CD14-positive monocyte (primary cell): ENCODE results near the gene PTPRN2. TPM values are rescaled to one million over a fixed set of nuclear protein-coding genes. Genes with fewer than 3 reads are reported as not detected.

Source experiments
- DNase-seq, 3 donors: peaks; one replicate each; pipeline ENCODE4 v3.0.0-alpha.2; 2011 to 2022
- H2AFZ ChIP-seq: 2 replicates; pipeline ENCODE4 v1.6.0; 2012; ENCODE audit warnings: mild to moderate bottlenecking, low read depth, low read length, inconsistent platforms; ENCODE audit not compliant: insufficient read depth, poor library complexity, severe bottlenecking
- H3K27ac ChIP-seq, 2 donors: 1 replicate in 1 of 2; 2 replicates in 1 of 2; pipeline ENCODE4 v1.5.1; 2012 to 2013; ENCODE audit warnings: low read length in 2 of 2, control low read depth in 1 of 2, inconsistent platforms in 1 of 2, low read depth in 1 of 2, mild to moderate bottlenecking in 1 of 2
- H3K27me3 ChIP-seq, 2 donors: one replicate each; pipeline versions ENCODE4 v1.6.0 to v1.6.1; 2011 to 2013; ENCODE audit warnings: low read length in 2 of 2; ENCODE audit not compliant: control insufficient read depth in 2 of 2, insufficient read depth in 2 of 2
- H3K36me3 ChIP-seq, 2 donors: replicated peaks in 1 of 2; 1 replicate in 1 of 2; 2 replicates in 1 of 2; pipeline versions ENCODE4 v1.5.1 to v1.6.1; 2012 to 2013; ENCODE audit warnings: low read length in 2 of 2, control low read depth in 1 of 2, inconsistent platforms in 1 of 2, mild to moderate bottlenecking in 1 of 2; ENCODE audit not compliant: insufficient read depth in 2 of 2, control insufficient read depth in 1 of 2
- H3K4me1 ChIP-seq, 2 donors: 1 replicate in 1 of 2; 2 replicates in 1 of 2; pipeline versions ENCODE4 v1.5.1 to v1.6.1; 2012 to 2013; ENCODE audit warnings: low read length in 2 of 2, control low read depth in 1 of 2, inconsistent platforms in 1 of 2, mild to moderate bottlenecking in 1 of 2, moderate library complexity in 1 of 2; ENCODE audit not compliant: insufficient read depth in 2 of 2, control insufficient read depth in 1 of 2
- H3K4me2 ChIP-seq: replicated peaks from 2 replicates; pipeline ENCODE3; 2012; ENCODE audit warnings: low read length, moderate library complexity, mild to moderate bottlenecking; ENCODE audit not compliant: poor library complexity, severe bottlenecking; ENCODE audit errors: extremely low read depth
- H3K4me3 ChIP-seq, 3 experiments: fragments of 200-600 bp in 1 of 3; sonication (generic) in 1 of 3; replicated peaks in 1 of 3; 1 replicate in 2 of 3; 2 replicates in 1 of 3; pipeline ENCODE4 v1.5.1; 2011 to 2013; ENCODE audit warnings: low read length in 3 of 3, mild to moderate bottlenecking in 3 of 3, control low read depth in 2 of 3, low read depth in 2 of 3, inconsistent platforms in 1 of 3, moderate library complexity in 1 of 3
- H3K79me2 ChIP-seq: 2 replicates; pipeline ENCODE4 v1.6.0; 2012; ENCODE audit warnings: mild to moderate bottlenecking, control low read depth, inconsistent platforms, low read length, moderate library complexity; ENCODE audit not compliant: insufficient read depth
- H3K9ac ChIP-seq: 2 replicates; pipeline ENCODE4 v1.6.0; 2017; ENCODE audit warnings: low read length, mild to moderate bottlenecking; ENCODE audit not compliant: insufficient read depth, poor library complexity, severe bottlenecking
- H3K9me3 ChIP-seq, 2 donors: replicated peaks in 1 of 2; 1 replicate in 1 of 2; 2 replicates in 1 of 2; pipeline versions ENCODE4 v1.5.1 to v1.6.1; 2012 to 2013; ENCODE audit warnings: low read length in 2 of 2, control low read depth in 1 of 2; ENCODE audit not compliant: control insufficient read depth in 1 of 2, insufficient read depth in 1 of 2
- H4K20me1 ChIP-seq: 2 replicates; pipeline ENCODE4 v1.6.0; 2012; ENCODE audit warnings: mild to moderate bottlenecking, low read length, control low read depth, moderate library complexity; ENCODE audit not compliant: insufficient read depth
- H3K27ac Mint-ChIP-seq, 7 donors: one replicate each; pipeline ENCODE4 v1.8.0; 2020; ENCODE audit warnings: mild to moderate bottlenecking in 7 of 7, mixed read lengths in 7 of 7, moderate library complexity in 6 of 7, inconsistent platforms in 2 of 7
- H3K27me3 Mint-ChIP-seq, 3 donors: one replicate each; pipeline ENCODE4 v1.8.0; 2021 to 2022; ENCODE audit warnings: low read depth in 3 of 3, mild to moderate bottlenecking in 3 of 3, mixed read lengths in 3 of 3, moderate library complexity in 3 of 3, inconsistent platforms in 1 of 3
- H3K36me3 Mint-ChIP-seq, 2 donors: one replicate each; pipeline ENCODE4 v1.8.0; 2020; ENCODE audit warnings: mixed read lengths in 2 of 2, inconsistent platforms in 1 of 2, mild to moderate bottlenecking in 1 of 2
- H3K4me1 Mint-ChIP-seq: one replicate; pipeline ENCODE4 v1.8.0; 2020; ENCODE audit warnings: mild to moderate bottlenecking, mixed read lengths
- H3K4me3 Mint-ChIP-seq, 2 donors: one replicate each; pipeline ENCODE4 v1.8.0; 2020; ENCODE audit warnings: mild to moderate bottlenecking in 2 of 2, mixed read lengths in 2 of 2, moderate library complexity in 1 of 2
- H3K9me3 Mint-ChIP-seq, 7 donors: one replicate each; pipeline ENCODE4 v1.8.0; 2020 to 2022; ENCODE audit warnings: mixed read lengths in 7 of 7, mild to moderate bottlenecking in 6 of 7, moderate library complexity in 6 of 7, inconsistent platforms in 2 of 7
- CTCF ChIP-seq: fragments of 200-600 bp; IDR thresholded peaks from one replicate; pipeline ENCODE4 v1.8.0; 2022; ENCODE audit warnings: antibody characterized with exemption, mild to moderate bottlenecking
- WGBS: methylation state at CpG from one replicate; pipeline ENCODE4 v1.1.5; 2013; ENCODE audit warnings: missing lambda C conversion rate; ENCODE audit not compliant: insufficient coverage; 5-methylcytosine and 5-hydroxymethylcytosine counted together
- intact Hi-C, 2 donors: fragments of 100-400 bp; cut with micrococcal nuclease; formaldehyde crosslinking; loops; one replicate each; pipeline versions ENCODE4 v1.15.0 to v1.15.1; 2023
- polyA plus RNA-seq, 3 donors: library from polyadenylated mRNA; depleted of rRNA in 1 of 3; unstranded in 2 of 3; stranded (reverse) in 1 of 3; fragments of 300-500 nt in 2 of 3; fragments of >200 nt in 1 of 3; fragmentation: Illumina TruSeq in 2 of 3; gene quantifications; 1 replicate in 2 of 3; 2 replicates in 1 of 3; pipeline ENCODE4 v1.2.3, GENCODE V29; 2012 to 2021

Gene PTPRN2
- polyA plus RNA-seq, 3 donors, result 0.25 to 1.4 (median 0.97) TPM

- Histone ChIP-seq H2AFZ (no peak overlapping the region), H3K27ac (no peak overlapping the region), H3K9me3 (no peaks in the 10 kb centered on the region), H4K20me1 (no peaks in the 10 kb centered on the region), H3K4me3 (no peak overlapping the region), H3K4me2 (no peak overlapping the region), H3K4me1 (no peaks in the 10 kb centered on the region), H3K9ac (no peak overlapping the region), H3K36me3 (no peaks in the 10 kb centered on the region), H3K27me3 (peaks cover 0 to 1% of the 10 kb centered on the region in 2 donors), H3K79me2 (no peaks in the 10 kb centered on the region)
- Mint-ChIP-seq H3K4me3 (no peak overlapping the region), H3K27me3 (peaks cover 4 to 11% (median 10%) of the 10 kb centered on the region in 3 donors), H3K27ac (no peak overlapping the region), H3K36me3 (no peaks in the 10 kb centered on the region), H3K4me1 (no peaks in the 10 kb centered on the region), H3K9me3 (peaks cover 0 to 5% (median 1%) of the 10 kb centered on the region in 7 donors)
- DNase-seq, result no peak
- TF ChIP-seq CTCF, result no peak
- intact Hi-C loops, result no loop called here
- no CpG with 5 or more reads among the region's 6 CpGs for WGBS
Measured at GRCh38 chr7:158562517-158562916, 25.1 kb downstream of the PTPRN2 start.

GRCh38 chr7:158561659-158562058 lies 26.0 kb downstream of the PTPRN2 start:
- H2AFZ ChIP-seq, result no peak overlapping the region
- no peak overlapping the region for H3K4me3 ChIP-seq
- H3K4me2 ChIP-seq, result no peak overlapping the region
- H3K9ac ChIP-seq, result no peak overlapping the region
- H3K27ac Mint-ChIP-seq, result no peak overlapping the region
- no peaks in the 10 kb centered on the region for H3K27me3 ChIP-seq
- H3K4me3 Mint-ChIP-seq, result no peak overlapping the region
- 78% methylated on average over 7 of the region's 7 CpGs for WGBS
- no peak for DNase-seq
- intact Hi-C loops, result no loop called here
- no peaks in the 10 kb centered on the region for H4K20me1 ChIP-seq
- no peaks in the 10 kb centered on the region for H3K79me2 ChIP-seq
- no peaks in the 10 kb centered on the region for H3K9me3 ChIP-seq
- peaks cover 4 to 8% (median 6%) of the 10 kb centered on the region in 3 donors for H3K27me3 Mint-ChIP-seq
- no peak for TF ChIP-seq CTCF
- H3K9me3 Mint-ChIP-seq, result peaks cover 0 to 8% (median 3%) of the 10 kb centered on the region in 7 donors
- no peaks in the 10 kb centered on the region for H3K4me1 Mint-ChIP-seq
- no peaks in the 10 kb centered on the region for H3K36me3 ChIP-seq
- H3K27ac ChIP-seq, result no peak overlapping the region
- H3K36me3 Mint-ChIP-seq, result no peaks in the 10 kb centered on the region
- no peaks in the 10 kb centered on the region for H3K4me1 ChIP-seq
